GM12878 (cell line): Measurements from ENCODE around the gene FLRT1. TPM values are rescaled to one million over a fixed set of nuclear protein-coding genes. Genes with fewer than 3 reads are reported as not detected.

Experiments used
- ATAC-seq: fragments of 200-7000 bp; cut with Tn5 transposase; 3 replicates; pipeline ENCODE4 v1.9.1; 2020; ENCODE audit warnings: mild to moderate bottlenecking, moderate library complexity
- Bru-seq: library from RNA; stranded (reverse); fragments of 400-500 nt; gene quantifications from one replicate; lab custom pipeline; 2021; lab: Mats Ljungman, UMichigan
- BruChase-seq, 2 experiments: library from RNA; stranded (reverse); fragments of 400-500 nt; gene quantifications; one replicate each; lab custom pipeline; 2021; lab: Mats Ljungman, UMichigan
- BruUV-seq: library from RNA; stranded (reverse); fragments of 400-500 nt; replicated peaks from 2 replicates; lab custom pipeline; 2021; lab: Mats Ljungman, UMichigan
- CTCF ChIA-PET: fragments of 300-600 bp; sonication (Branson Sonifier 250); formaldehyde crosslinking; extraction: SDS; loops from one replicate; lab custom pipeline; 2021; ENCODE audit warnings: inconsistent platforms; lab: Yijun Ruan, JAX
- POLR2A ChIA-PET: fragments of 350-600 bp; formaldehyde crosslinking; extraction: SDS; loops from one replicate; lab custom pipeline; 2021; ENCODE audit warnings: inconsistent platforms; lab: Charles Lee
- RAD21 ChIA-PET: fragments of 300-600 bp; sonication (Branson Sonifier 250); formaldehyde crosslinking; loops from one replicate; lab custom pipeline; 2023; ENCODE audit warnings: antibody characterized with exemption; ENCODE audit not compliant: unreplicated experiment; lab: Charles Lee
- SMC1A ChIA-PET: fragments of 300-600 bp; sonication (Branson Sonifier 250); formaldehyde crosslinking; loops from one replicate; lab custom pipeline; 2023; ENCODE audit not compliant: unreplicated experiment, uncharacterized antibody; lab: Charles Lee
- DNase-seq: peaks from one replicate; pipeline ENCODE4 v3.0.0-alpha.2; 2011; ENCODE audit warnings: low read depth, low spot score
- FAIRE-seq: peaks from 3 replicates; lab custom pipeline; 2011; peaks lifted over from hg19 to GRCh38; lab: Jason Lieb, UNC
- H2AFZ ChIP-seq: 2 replicates; pipeline ENCODE4 v1.6.0; 2011; ENCODE audit warnings: low read depth, low read length, control low read depth; ENCODE audit not compliant: control insufficient read depth
- H3K27ac ChIP-seq: 2 replicates; pipeline ENCODE4 v1.5.1; 2011; ENCODE audit warnings: control low read depth; ENCODE audit not compliant: control insufficient read depth, insufficient read depth
- H3K27me3 ChIP-seq, 2 experiments: replicated peaks in 1 of 2; 2 replicates each; pipeline versions ENCODE4 v1.6.0 to v1.6.1; 2011; ENCODE audit warnings: low read length in 1 of 2; ENCODE audit not compliant: control insufficient read depth in 2 of 2, insufficient read depth in 2 of 2
- H3K36me3 ChIP-seq, 2 experiments: 2 replicates each; pipeline ENCODE4 v1.5.1; 2011; ENCODE audit warnings: low read length in 1 of 2; ENCODE audit not compliant: control insufficient read depth in 2 of 2, insufficient read depth in 2 of 2
- H3K4me1 ChIP-seq: 2 replicates; pipeline ENCODE4 v1.6.1; 2011; ENCODE audit warnings: mild to moderate bottlenecking, low read length, moderate library complexity, mixed read lengths; ENCODE audit not compliant: control insufficient read depth, insufficient read depth
- H3K4me2 ChIP-seq: 2 replicates; pipeline ENCODE4 v1.6.0; 2011; ENCODE audit warnings: control low read depth; ENCODE audit not compliant: control insufficient read depth, insufficient read depth
- H3K4me3 ChIP-seq: fragments of 200-600 bp; sonication (generic); 2 replicates; pipeline ENCODE4 v1.5.1; 2016
- H3K79me2 ChIP-seq: 2 replicates; pipeline ENCODE4 v1.6.0; 2011; ENCODE audit warnings: low read length; ENCODE audit not compliant: control insufficient read depth, insufficient read depth
- H3K9ac ChIP-seq: 2 replicates; pipeline ENCODE4 v1.8.0; 2011; ENCODE audit warnings: low read length, control low read depth, mixed read lengths; ENCODE audit not compliant: control insufficient read depth, insufficient read depth
- H3K9me3 ChIP-seq: replicated peaks from 3 replicates; pipeline ENCODE4 v1.5.1; 2011; ENCODE audit warnings: mild to moderate bottlenecking, low read length; ENCODE audit not compliant: control insufficient read depth, insufficient read depth
- H4K20me1 ChIP-seq: 2 replicates; pipeline ENCODE4 v1.6.0; 2011; ENCODE audit not compliant: control insufficient read depth, insufficient read depth
- HDAC6 ChIP-seq: fragments of 200-600 bp; sonication (generic); IDR thresholded peaks from one replicate; pipeline ENCODE4 v1.8.0; 2017; ENCODE audit warnings: antibody characterized with exemption; ENCODE audit not compliant: unreplicated experiment
- IKZF1 ChIP-seq: fragments of 450-650 bp; conservative IDR thresholded peaks from 2 replicates; pipeline ENCODE4 v1.6.1; 2017; ENCODE audit warnings: antibody characterized with exemption, mild to moderate bottlenecking
- MTA3 ChIP-seq: IDR thresholded peaks from 2 replicates; pipeline ENCODE4 v1.6.1; 2012; ENCODE audit warnings: low read length, inconsistent platforms, borderline replicate concordance
- NFIC ChIP-seq: IDR thresholded peaks from 2 replicates; pipeline ENCODE4 v1.6.1; 2012; ENCODE audit warnings: low read depth, mild to moderate bottlenecking, inconsistent platforms, low read length, moderate library complexity
- RB1 ChIP-seq: fragments of 450-650 bp; formaldehyde crosslinking; IDR thresholded peaks from 2 replicates; pipeline ENCODE4 v1.6.1; 2017; ENCODE audit warnings: mild to moderate bottlenecking, borderline replicate concordance
- SMAD1 ChIP-seq: fragments of 450-650 bp; IDR thresholded peaks from 2 replicates; pipeline ENCODE4 v1.6.1; 2018; ENCODE audit warnings: mild to moderate bottlenecking, low read depth; ENCODE audit not compliant: partially characterized antibody
- SREBF1 ChIP-seq: IDR thresholded peaks from 2 replicates; pipeline ENCODE4 v1.6.1; 2012; ENCODE audit warnings: mild to moderate bottlenecking, low read length
- WGBS: methylation state at CpG from one replicate; pipeline ENCODE4 v1.1.6; 2016; ENCODE audit warnings: low lambda C conversion rate; ENCODE audit not compliant: insufficient replicate concordance, insufficient coverage; ENCODE audit errors: missing lambda C conversion rate; 5-methylcytosine and 5-hydroxymethylcytosine counted together
- in situ Hi-C: fragments of 300-500 bp; cut with MboI; formaldehyde crosslinking; loops from 9 replicates; pipeline ENCODE4 v1.14.3; 2018; ENCODE audit warnings: mixed read lengths
- intact Hi-C: fragments of 100-400 bp; cut with micrococcal nuclease; formaldehyde crosslinking; loops from one replicate; pipeline ENCODE4 v1.14.2; 2022; ENCODE audit not compliant: unreplicated experiment
- long read RNA-seq, 2 experiments: library from polyadenylated mRNA; unstranded; transcript quantifications; one replicate each; pipeline ENCODE4 v2.0.0, GENCODE V29; 2019 to 2020
- polyA minus RNA-seq, 3 experiments: library from RNA; depleted of rRNA, polyadenylated mRNA; stranded (reverse); fragments of >200 nt; gene quantifications; 2 replicates each; pipeline ENCODE4 v1.2.3, GENCODE V29; 2011
- polyA plus RNA-seq, 11 experiments: library from polyadenylated mRNA; depleted of rRNA in 4 of 11; unstranded in 6 of 11; stranded (reverse) in 5 of 11; fragments of >200 nt; fragmentation: Nextera tagmentation in 4 of 11; fragmentation: Illumina TruSeq in 1 of 11; extraction: Ambion mirVana in 4 of 11; extraction: Trizol in 1 of 11; gene quantifications; 1 replicate in 1 of 11; 2 replicates in 10 of 11; pipeline versions ENCODE4 v1.2.1 to v1.2.3, GENCODE V29; 2011 to 2016; ENCODE audit warnings: inconsistent platforms in 2 of 11, missing spikeins in 2 of 11, low read depth in 1 of 11
- total RNA-seq, 4 experiments: library from RNA; depleted of rRNA in 3 of 4; stranded (reverse); fragments of >200 nt in 3 of 4; fragmentation: Illumina TruSeq in 1 of 4; extraction: Trizol in 1 of 4; gene quantifications; 2 replicates each; pipeline versions ENCODE4 v1.2.1 to v1.2.3, GENCODE V29; 2013 to 2021
- TF ChIP-seq, protein P1 (sequence below): fragments of 450-650 bp; IDR thresholded peaks from 2 replicates; pipeline ENCODE4 v1.6.1; 2017; ENCODE audit warnings: borderline replicate concordance
- TF ChIP-seq, protein P2 (sequence below): IDR thresholded peaks from 2 replicates; pipeline ENCODE4 v1.6.1; 2012; ENCODE audit warnings: low read depth, low read length, improper control_type of control experiment
- TF ChIP-seq, protein P3 (sequence below): IDR thresholded peaks from 2 replicates; pipeline ENCODE4 v1.6.1; 2011; ENCODE audit warnings: borderline replicate concordance, low read depth, mild to moderate bottlenecking, moderate library complexity, low read length; ENCODE audit not compliant: insufficient read depth, poor library complexity, severe bottlenecking

FLRT1 gene, protein sequence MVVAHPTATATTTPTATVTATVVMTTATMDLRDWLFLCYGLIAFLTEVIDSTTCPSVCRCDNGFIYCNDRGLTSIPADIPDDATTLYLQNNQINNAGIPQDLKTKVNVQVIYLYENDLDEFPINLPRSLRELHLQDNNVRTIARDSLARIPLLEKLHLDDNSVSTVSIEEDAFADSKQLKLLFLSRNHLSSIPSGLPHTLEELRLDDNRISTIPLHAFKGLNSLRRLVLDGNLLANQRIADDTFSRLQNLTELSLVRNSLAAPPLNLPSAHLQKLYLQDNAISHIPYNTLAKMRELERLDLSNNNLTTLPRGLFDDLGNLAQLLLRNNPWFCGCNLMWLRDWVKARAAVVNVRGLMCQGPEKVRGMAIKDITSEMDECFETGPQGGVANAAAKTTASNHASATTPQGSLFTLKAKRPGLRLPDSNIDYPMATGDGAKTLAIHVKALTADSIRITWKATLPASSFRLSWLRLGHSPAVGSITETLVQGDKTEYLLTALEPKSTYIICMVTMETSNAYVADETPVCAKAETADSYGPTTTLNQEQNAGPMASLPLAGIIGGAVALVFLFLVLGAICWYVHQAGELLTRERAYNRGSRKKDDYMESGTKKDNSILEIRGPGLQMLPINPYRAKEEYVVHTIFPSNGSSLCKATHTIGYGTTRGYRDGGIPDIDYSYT
- total RNA-seq (2013; cell fraction: nucleolus; rRNA removed), result not detected in 2 replicates
- not detected in 2 replicates for total RNA-seq (2014; rRNA removed)
- not detected in 2 replicates for total RNA-seq (2014; rRNA removed; fragmentation: Illumina TruSeq; extraction: Trizol)
- total RNA-seq (2021), result not detected in 2 replicates
- not detected for polyA plus RNA-seq (2011; ENCODE audit: low read depth)
- polyA plus RNA-seq (2011; rRNA removed), result not detected in 2 replicates
- polyA plus RNA-seq (2011; cell fraction: cytosol; rRNA removed), result not detected in 2 replicates
- polyA plus RNA-seq (2011; cell fraction: nucleus; rRNA removed), result not detected in 2 replicates
- 0.08 and 0.09 TPM in 2 replicates for polyA plus RNA-seq (2012)
- not detected in 2 replicates for polyA plus RNA-seq (2014; fragmentation: Illumina TruSeq; extraction: Trizol)
- polyA plus RNA-seq (2014; fragmentation: Nextera tagmentation; extraction: Ambion mirVana), result not detected
- not detected in 2 replicates for polyA plus RNA-seq (2014; rRNA removed)
- polyA plus RNA-seq (2016; fragmentation: Nextera tagmentation; extraction: Ambion mirVana), result under 1 TPM; 0.10 to 0.12 TPM
- polyA minus RNA-seq (2011; rRNA and poly(A)+ RNA removed), result not detected in 2 replicates
- not detected in 2 replicates for polyA minus RNA-seq (2011; cell fraction: cytosol; rRNA and poly(A)+ RNA removed)
- polyA minus RNA-seq (2011; cell fraction: nucleus; rRNA and poly(A)+ RNA removed), result not detected in 2 replicates
- not detected for Bru-seq, nascent RNA
- not detected for BruChase-seq, experiment 1, labeled RNA remaining after a 6-hour chase
- BruChase-seq, experiment 2, labeled RNA remaining after a 2-hour chase, result not detected
- long read RNA-seq, experiment 1, result 0 reads
- long read RNA-seq, experiment 2, result 0 reads

DNA sequence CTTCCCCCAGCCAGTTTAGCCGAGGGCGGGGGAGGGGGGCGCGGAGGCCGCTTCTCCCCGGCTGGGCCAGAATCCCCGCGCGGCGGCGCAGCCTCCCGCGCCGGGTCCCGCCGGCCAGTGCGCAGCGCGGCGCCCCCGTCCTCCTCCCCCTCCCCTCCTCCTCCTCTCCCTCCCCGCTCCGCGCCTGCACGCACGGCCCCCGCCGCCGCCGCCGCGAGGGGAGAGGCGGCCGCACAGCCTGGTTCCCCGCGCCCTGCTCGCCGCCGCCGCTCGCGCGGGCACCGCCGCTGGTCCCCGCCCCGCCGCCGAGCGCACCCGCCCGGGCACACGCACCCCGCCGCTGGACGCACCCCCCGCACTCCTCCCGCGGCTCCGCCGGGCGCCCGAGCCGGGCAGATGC is at the start of gene FLRT1:
FLRT1 (plus strand) TSS at position 356 of the 400 bp plus-strand sequence. CDS start 80,337 bp downstream, outside the sequence.
- POLR2A ChIA-PET, result no interaction called here
- Histone ChIP-seq H3K27ac (no peak within 1 kb of the TSS), H3K9me3 (no peaks in the 10 kb centered on the region), H2AFZ (no peak within 1 kb of the TSS), H3K9ac (no peak within 1 kb of the TSS), H3K36me3 (no peaks in the 10 kb centered on the region), H3K4me3 (no peak within 1 kb of the TSS), H3K4me1 (no peaks in the 10 kb centered on the region), H4K20me1 (peaks cover 4% of the 10 kb centered on the region; the same call in 1 of the 2 replicates), H3K4me2 (no peak within 1 kb of the TSS), H3K27me3 (peaks cover 0 to 10% of the 10 kb centered on the region in 2 experiments; a peak in 3 of 4 replicates), H3K79me2 (no peaks in the 10 kb centered on the region)
- TF ChIP-seq HDAC6, result no peak
- no peak for TF ChIP-seq SMAD1
- no peak for TF ChIP-seq SREBF1
- no peak for TF ChIP-seq NFIC
- no peak for TF ChIP-seq RB1
- no peak for TF ChIP-seq MTA3
- TF ChIP-seq, protein P1, sequence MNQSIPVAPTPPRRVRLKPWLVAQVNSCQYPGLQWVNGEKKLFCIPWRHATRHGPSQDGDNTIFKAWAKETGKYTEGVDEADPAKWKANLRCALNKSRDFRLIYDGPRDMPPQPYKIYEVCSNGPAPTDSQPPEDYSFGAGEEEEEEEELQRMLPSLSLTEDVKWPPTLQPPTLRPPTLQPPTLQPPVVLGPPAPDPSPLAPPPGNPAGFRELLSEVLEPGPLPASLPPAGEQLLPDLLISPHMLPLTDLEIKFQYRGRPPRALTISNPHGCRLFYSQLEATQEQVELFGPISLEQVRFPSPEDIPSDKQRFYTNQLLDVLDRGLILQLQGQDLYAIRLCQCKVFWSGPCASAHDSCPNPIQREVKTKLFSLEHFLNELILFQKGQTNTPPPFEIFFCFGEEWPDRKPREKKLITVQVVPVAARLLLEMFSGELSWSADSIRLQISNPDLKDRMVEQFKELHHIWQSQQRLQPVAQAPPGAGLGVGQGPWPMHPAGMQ, result no peak
- TF ChIP-seq, protein P2, sequence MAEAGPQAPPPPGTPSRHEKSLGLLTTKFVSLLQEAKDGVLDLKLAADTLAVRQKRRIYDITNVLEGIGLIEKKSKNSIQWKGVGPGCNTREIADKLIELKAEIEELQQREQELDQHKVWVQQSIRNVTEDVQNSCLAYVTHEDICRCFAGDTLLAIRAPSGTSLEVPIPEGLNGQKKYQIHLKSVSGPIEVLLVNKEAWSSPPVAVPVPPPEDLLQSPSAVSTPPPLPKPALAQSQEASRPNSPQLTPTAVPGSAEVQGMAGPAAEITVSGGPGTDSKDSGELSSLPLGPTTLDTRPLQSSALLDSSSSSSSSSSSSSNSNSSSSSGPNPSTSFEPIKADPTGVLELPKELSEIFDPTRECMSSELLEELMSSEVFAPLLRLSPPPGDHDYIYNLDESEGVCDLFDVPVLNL, result no peak
- TF ChIP-seq, protein P3, sequence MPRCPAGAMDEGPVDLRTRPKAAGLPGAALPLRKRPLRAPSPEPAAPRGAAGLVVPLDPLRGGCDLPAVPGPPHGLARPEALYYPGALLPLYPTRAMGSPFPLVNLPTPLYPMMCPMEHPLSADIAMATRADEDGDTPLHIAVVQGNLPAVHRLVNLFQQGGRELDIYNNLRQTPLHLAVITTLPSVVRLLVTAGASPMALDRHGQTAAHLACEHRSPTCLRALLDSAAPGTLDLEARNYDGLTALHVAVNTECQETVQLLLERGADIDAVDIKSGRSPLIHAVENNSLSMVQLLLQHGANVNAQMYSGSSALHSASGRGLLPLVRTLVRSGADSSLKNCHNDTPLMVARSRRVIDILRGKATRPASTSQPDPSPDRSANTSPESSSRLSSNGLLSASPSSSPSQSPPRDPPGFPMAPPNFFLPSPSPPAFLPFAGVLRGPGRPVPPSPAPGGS, result no peak
- no peak for TF ChIP-seq IKZF1
- intact Hi-C loops, result no loop called here
- FAIRE-seq (no peak), DNase-seq (no peak), ATAC-seq (no peak)
- SMC1A ChIA-PET, result no interaction called here
- RAD21 ChIA-PET, result no interaction called here
- BruUV-seq, result no TSS peak
- WGBS, result 75% methylated on average over 4 of the region's 64 CpGs
- CTCF ChIA-PET, result no interaction called here
- in situ Hi-C loops, result no loop called here
